ENCODE results near the gene RARG. TPM values are rescaled to one million over a fixed set of nuclear protein-coding genes. Genes with fewer than 3 reads are reported as not detected.

Gene RARG
- total RNA-seq, 1 experiment from 2014 or later: 118 TPM

DNA sequence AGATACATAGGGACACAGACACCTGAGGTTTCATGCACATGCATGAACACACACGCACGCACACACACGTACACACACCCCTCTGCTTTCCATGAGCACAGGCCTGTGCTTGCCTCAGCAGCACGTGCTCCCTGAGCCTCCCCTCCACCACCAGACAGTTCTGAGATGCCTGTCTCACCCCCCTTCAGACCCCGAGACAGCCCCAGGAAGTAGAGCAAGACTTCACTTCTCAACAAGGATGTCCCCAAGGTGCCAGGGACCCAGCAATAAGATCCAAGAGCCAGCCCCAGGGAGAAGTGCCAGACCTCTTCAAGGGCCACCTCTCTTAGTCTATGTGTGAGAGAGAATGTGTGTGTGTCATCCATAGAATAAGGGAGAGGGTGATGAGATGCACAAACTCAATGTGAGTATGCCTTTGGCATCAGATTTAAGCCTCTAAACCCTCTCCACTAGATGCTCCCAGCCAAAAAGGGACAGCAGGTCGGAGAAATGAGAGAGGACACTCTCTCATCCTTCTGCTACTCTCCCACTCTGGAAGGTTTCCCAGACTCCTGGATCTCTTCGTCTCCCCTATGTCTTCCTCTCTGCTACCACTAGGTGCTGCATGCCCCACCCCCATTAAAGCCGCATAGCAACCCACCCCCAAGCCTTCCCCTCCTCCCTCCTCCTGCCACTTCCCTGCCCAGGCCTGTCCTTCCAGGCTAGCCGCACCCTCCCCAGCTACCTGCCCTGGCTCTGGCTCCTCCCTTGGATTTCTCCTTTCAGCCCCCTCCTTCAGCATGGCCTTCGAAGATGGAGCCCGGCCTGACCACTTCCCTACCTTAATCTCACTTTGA lies 7.7 kb downstream of the RARG start:
- Histone ChIP-seq H3K27me3 (ENCODE audit: insufficient read depth, low read depth) (no peaks in the 10 kb centered on the region), H3K36me3 (ENCODE audit: low read depth) (peaks cover 5% of the 10 kb centered on the region; the same call in 1 of the 2 replicates), H3K4me1 (replicated peaks; ENCODE audit: insufficient read depth) (peaks cover 59% of the 10 kb centered on the region), H3K4me3 (no peak overlapping the region), H3K79me2 (ENCODE audit: low read depth) (peaks cover 38% of the 10 kb centered on the region), H3K9me3 (ENCODE audit: insufficient read depth, low read depth) (no peaks in the 10 kb centered on the region), H3K9me2 (ENCODE audit: insufficient read depth) (no peaks in the 10 kb centered on the region), H4K20me1 (ENCODE audit: insufficient read depth) (no peaks in the 10 kb centered on the region), H3K27ac (peak overlapping the region; percentile 23; the same call in 1 of the 2 replicates), H2AFZ (no peak overlapping the region), H3K4me2 (peak overlapping the region; percentile 41), H3F3A (ENCODE audit: insufficient read depth, low read depth) (peaks cover 44% of the 10 kb centered on the region)
- DNase-seq: peak; percentile 54 to 76
- ChIA-PET CTCF (interaction anchor here (0.6 to 1.0 kb wide), 2 partner anchors 27 to 44 kb away, joined by 3 to 14 read pairs; partner anchors contain the start of gene ZNF740), POLR2A (ENCODE audit: unreplicated experiment) (interaction anchor here (0.5 to 0.7 kb wide), 3 partner anchors 120 to 344 kb away, joined by 3 read pairs; no protein-coding TSS in a partner anchor)
- TF ChIP-seq EZH2 (IDR thresholded peaks at IDR 0.05; ENCODE audit: low read depth): no peak
- TF ChIP-seq, protein P1, sequence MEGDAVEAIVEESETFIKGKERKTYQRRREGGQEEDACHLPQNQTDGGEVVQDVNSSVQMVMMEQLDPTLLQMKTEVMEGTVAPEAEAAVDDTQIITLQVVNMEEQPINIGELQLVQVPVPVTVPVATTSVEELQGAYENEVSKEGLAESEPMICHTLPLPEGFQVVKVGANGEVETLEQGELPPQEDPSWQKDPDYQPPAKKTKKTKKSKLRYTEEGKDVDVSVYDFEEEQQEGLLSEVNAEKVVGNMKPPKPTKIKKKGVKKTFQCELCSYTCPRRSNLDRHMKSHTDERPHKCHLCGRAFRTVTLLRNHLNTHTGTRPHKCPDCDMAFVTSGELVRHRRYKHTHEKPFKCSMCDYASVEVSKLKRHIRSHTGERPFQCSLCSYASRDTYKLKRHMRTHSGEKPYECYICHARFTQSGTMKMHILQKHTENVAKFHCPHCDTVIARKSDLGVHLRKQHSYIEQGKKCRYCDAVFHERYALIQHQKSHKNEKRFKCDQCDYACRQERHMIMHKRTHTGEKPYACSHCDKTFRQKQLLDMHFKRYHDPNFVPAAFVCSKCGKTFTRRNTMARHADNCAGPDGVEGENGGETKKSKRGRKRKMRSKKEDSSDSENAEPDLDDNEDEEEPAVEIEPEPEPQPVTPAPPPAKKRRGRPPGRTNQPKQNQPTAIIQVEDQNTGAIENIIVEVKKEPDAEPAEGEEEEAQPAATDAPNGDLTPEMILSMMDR (conservative IDR thresholded peaks at IDR 0.05): 0 out of 2 replicates have a peak, but pooled peaks have one; percentile 36
- intact Hi-C loops (cut with micrococcal nuclease; ENCODE audit: unreplicated experiment): no loop called here
- BruUV-seq (replicated peaks): no TSS peak

DNA sequence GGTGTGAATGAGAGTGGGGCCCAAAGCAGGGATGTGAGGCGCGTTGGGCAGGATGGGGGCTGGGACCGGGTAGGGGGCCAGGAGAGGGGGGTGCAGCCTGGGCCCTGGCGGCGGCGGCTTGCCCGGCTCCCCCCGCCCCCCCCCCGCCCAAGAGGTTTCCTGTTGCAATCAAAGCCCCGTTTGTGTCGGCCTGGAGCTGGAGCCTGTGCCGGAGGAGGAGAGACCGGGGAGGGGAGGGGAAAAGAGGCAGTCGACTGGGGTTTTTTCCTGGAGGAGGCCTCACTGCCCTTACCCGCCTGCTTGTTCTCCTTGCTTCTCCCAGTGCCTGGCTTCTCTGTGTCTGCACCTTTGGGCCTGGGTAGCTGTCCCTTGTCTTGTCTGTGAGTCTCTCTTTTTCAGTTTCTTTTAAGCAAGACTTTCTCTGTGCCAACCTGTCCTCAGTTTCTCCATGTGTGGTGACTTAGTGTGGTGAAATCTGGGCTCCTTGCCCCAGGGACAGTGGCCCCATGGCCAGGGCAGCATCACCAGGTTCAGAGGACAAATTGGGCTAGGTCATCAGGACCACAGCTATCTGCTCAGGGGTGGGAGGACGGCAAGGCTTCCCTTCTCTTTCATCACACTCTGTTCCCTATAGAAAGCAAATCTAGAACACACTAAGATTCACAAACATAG lies 8.5 kb downstream of the RARG start:
- intact Hi-C loops (cut with micrococcal nuclease; ENCODE audit: unreplicated experiment): no loop called here

DNA sequence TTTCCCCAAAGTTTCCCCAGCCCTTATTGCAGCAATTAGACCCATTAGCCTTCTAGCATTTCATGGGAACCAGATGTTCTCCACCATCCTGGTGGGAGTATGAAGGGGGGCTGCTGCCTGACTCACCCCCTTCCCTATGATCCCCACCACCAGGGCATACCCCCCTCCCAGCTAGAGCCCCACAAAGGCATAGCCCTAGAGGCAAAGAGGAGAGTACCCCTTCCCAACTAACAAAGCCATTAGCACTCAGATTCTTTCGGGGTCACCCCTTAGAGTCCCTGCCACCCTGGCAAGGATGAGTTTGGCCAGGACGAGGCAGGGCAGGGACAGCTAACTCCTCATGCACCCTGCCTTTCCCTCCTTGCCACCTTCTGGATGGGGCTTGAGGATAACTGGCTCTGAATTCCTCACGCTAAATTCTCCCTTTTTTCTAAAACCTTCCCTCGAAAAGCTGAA lies 9.2 kb downstream of the RARG start:
- POLR2A ChIA-PET (ENCODE audit: unreplicated experiment): no interaction called here
- no peaks in the 10 kb centered on the region for H3K9me3 ChIP-seq (ENCODE audit: insufficient read depth, low read depth)
- intact Hi-C loops (cut with micrococcal nuclease; ENCODE audit: unreplicated experiment): no loop called here
- TF ChIP-seq, protein P1 (conservative IDR thresholded peaks at IDR 0.05): no peak
- no peak for TF ChIP-seq EZH2 (IDR thresholded peaks at IDR 0.05; ENCODE audit: low read depth)
- H3K79me2 ChIP-seq (ENCODE audit: low read depth): peaks cover 43% of the 10 kb centered on the region
- H3K9me2 ChIP-seq (ENCODE audit: insufficient read depth): no peaks in the 10 kb centered on the region
- 0 out of 2 replicates have a peak overlapping the region, but pooled peaks have one; percentile 96 for H3K27ac ChIP-seq
- no peaks in the 10 kb centered on the region for H4K20me1 ChIP-seq (ENCODE audit: insufficient read depth)
- H3K4me1 ChIP-seq (replicated peaks; ENCODE audit: insufficient read depth): peaks cover 68% of the 10 kb centered on the region
- no peak overlapping the region for H3K4me3 ChIP-seq
- CTCF ChIA-PET: interaction anchor here (0.7 kb wide), 2 partner anchors 42 to 61 kb away, joined by 3 to 7 read pairs; no protein-coding TSS in a partner anchor
- H3K36me3 ChIP-seq (ENCODE audit: low read depth): no peaks in the 10 kb centered on the region
- H3F3A ChIP-seq (ENCODE audit: insufficient read depth, low read depth): peaks cover 44% of the 10 kb centered on the region
- no peaks in the 10 kb centered on the region for H3K27me3 ChIP-seq (ENCODE audit: insufficient read depth, low read depth)
- DNase-seq: no peak
- no peak overlapping the region for H2AFZ ChIP-seq
- BruUV-seq (replicated peaks): no TSS peak
- H3K4me2 ChIP-seq: peak overlapping the region; percentile 99

More for the DNA sequence above, 8.5 kb downstream of the RARG start:
- no peak for TF ChIP-seq EZH2 (IDR thresholded peaks at IDR 0.05; ENCODE audit: low read depth)
- TF ChIP-seq, protein P1 (conservative IDR thresholded peaks at IDR 0.05): no peak
- Histone ChIP-seq H3K9me2 (ENCODE audit: insufficient read depth) (no peaks in the 10 kb centered on the region), H3K79me2 (ENCODE audit: low read depth) (peaks cover 39% of the 10 kb centered on the region), H3K4me2 (no peak overlapping the region), H3K27me3 (ENCODE audit: insufficient read depth, low read depth) (no peaks in the 10 kb centered on the region), H3F3A (ENCODE audit: insufficient read depth, low read depth) (peaks cover 44% of the 10 kb centered on the region), H3K36me3 (ENCODE audit: low read depth) (no peaks in the 10 kb centered on the region), H2AFZ (no peak overlapping the region), H3K9me3 (ENCODE audit: insufficient read depth, low read depth) (no peaks in the 10 kb centered on the region), H3K27ac (0 out of 2 replicates have a peak overlapping the region, but pooled peaks have one; percentile 23), H3K4me3 (no peak overlapping the region), H4K20me1 (ENCODE audit: insufficient read depth) (no peaks in the 10 kb centered on the region), H3K4me1 (replicated peaks; ENCODE audit: insufficient read depth) (peaks cover 61% of the 10 kb centered on the region)
- no TSS peak for BruUV-seq (replicated peaks)
- ChIA-PET CTCF (interaction anchor here (0.6 to 0.7 kb wide), 2 partner anchors 43 to 61 kb away, joined by 7 to 14 read pairs; partner anchors contain the start of gene ZNF740), POLR2A (ENCODE audit: unreplicated experiment) (no interaction called here)
- DNase-seq: no peak
